Measurements from ENCODE around the gene EIF2D. TPM values are rescaled to one million over a fixed set of nuclear protein-coding genes. Genes with fewer than 3 reads are reported as not detected.

EIF2D gene
- polyA plus RNA-seq, 3 donors, result 16.4 to 31.6 (median 16.8) TPM

- Mint-ChIP-seq H3K27me3 (ENCODE audit: low read depth in 3 of 3) (no peaks in the 10 kb centered on the region), H3K27ac (no peak overlapping the region), H3K4me3 (no peak overlapping the region), H3K4me1 (peaks cover 11% of the 10 kb centered on the region), H3K36me3 (peaks cover 38 to 42% of the 10 kb centered on the region in 2 donors), H3K9me3 (peaks cover 0 to 3% (median 0%) of the 10 kb centered on the region in 7 donors)
- H3K27ac ChIP-seq (ENCODE audit: low read depth in 1 of 2, low read length in 2 of 2), result no peak overlapping the region
- DNase-seq, result no peak
- no peak overlapping the region for H2AFZ ChIP-seq (ENCODE audit: insufficient read depth, low read depth, low read length, poor library complexity, severe bottlenecking)
- H3K27me3 ChIP-seq (ENCODE audit: control insufficient read depth in 2 of 2, insufficient read depth in 2 of 2, low read length in 2 of 2), result no peaks in the 10 kb centered on the region
- no peak overlapping the region for H3K4me2 ChIP-seq (replicated peaks; ENCODE audit: extremely low read depth, low read length, poor library complexity, severe bottlenecking)
- intact Hi-C loops (cut with micrococcal nuclease), result no loop called here
- no peaks in the 10 kb centered on the region for H3K79me2 ChIP-seq (ENCODE audit: insufficient read depth, low read length)
- no peak overlapping the region for H3K9ac ChIP-seq (ENCODE audit: insufficient read depth, low read length, poor library complexity, severe bottlenecking)
- H3K4me1 ChIP-seq (ENCODE audit: control insufficient read depth in 1 of 2, insufficient read depth in 2 of 2, low read length in 2 of 2), result peaks cover 10 to 12% of the 10 kb centered on the region in 2 donors
- H3K4me3 ChIP-seq (replicated peaks in 1 of 3; ENCODE audit: low read depth in 2 of 3, low read length in 3 of 3), result no peak overlapping the region
- no peaks in the 10 kb centered on the region for H4K20me1 ChIP-seq (ENCODE audit: insufficient read depth, low read length)
- TF ChIP-seq CTCF (IDR thresholded peaks at IDR 0.05), result no peak
- H3K9me3 ChIP-seq (replicated peaks in 1 of 2; ENCODE audit: control insufficient read depth in 1 of 2, insufficient read depth in 1 of 2, low read length in 2 of 2), result no peaks in the 10 kb centered on the region
- H3K36me3 ChIP-seq (replicated peaks in 1 of 2; ENCODE audit: control insufficient read depth in 1 of 2, insufficient read depth in 2 of 2, low read length in 2 of 2), result peaks cover 16 to 43% of the 10 kb centered on the region in 2 donors
- WGBS (ENCODE audit: insufficient coverage), result 40% methylated on average over 1 of the region's 4 CpGs
Observed at GRCh38 chr1:206609229-206609991, 2.9 kb downstream of the EIF2D start.

- Mint-ChIP-seq H3K27ac (peak overlapping the region in 1 of 7 donors; percentile 26), H3K9me3 (peaks cover 0 to 3% (median 0%) of the 10 kb centered on the region in 7 donors), H3K4me3 (no peak overlapping the region), H3K4me1 (peaks cover 11% of the 10 kb centered on the region), H3K36me3 (peaks cover 42 to 51% of the 10 kb centered on the region in 2 donors), H3K27me3 (ENCODE audit: low read depth in 3 of 3) (no peaks in the 10 kb centered on the region)
- Histone ChIP-seq H3K27ac (ENCODE audit: low read depth in 1 of 2, low read length in 2 of 2) (no peak overlapping the region), H2AFZ (ENCODE audit: insufficient read depth, low read depth, low read length, poor library complexity, severe bottlenecking) (no peak overlapping the region), H3K4me1 (ENCODE audit: control insufficient read depth in 1 of 2, insufficient read depth in 2 of 2, low read length in 2 of 2) (peaks cover 10 to 12% of the 10 kb centered on the region in 2 donors), H3K9ac (ENCODE audit: insufficient read depth, low read length, poor library complexity, severe bottlenecking) (no peak overlapping the region), H3K79me2 (ENCODE audit: insufficient read depth, low read length) (no peaks in the 10 kb centered on the region), H4K20me1 (ENCODE audit: insufficient read depth, low read length) (no peaks in the 10 kb centered on the region), H3K4me2 (replicated peaks; ENCODE audit: extremely low read depth, low read length, poor library complexity, severe bottlenecking) (no peak overlapping the region), H3K36me3 (replicated peaks in 1 of 2; ENCODE audit: control insufficient read depth in 1 of 2, insufficient read depth in 2 of 2, low read length in 2 of 2) (peaks cover 24 to 53% of the 10 kb centered on the region in 2 donors), H3K4me3 (replicated peaks in 1 of 3; ENCODE audit: low read depth in 2 of 3, low read length in 3 of 3) (no peak overlapping the region), H3K27me3 (ENCODE audit: control insufficient read depth in 2 of 2, insufficient read depth in 2 of 2, low read length in 2 of 2) (no peaks in the 10 kb centered on the region), H3K9me3 (replicated peaks in 1 of 2; ENCODE audit: control insufficient read depth in 1 of 2, insufficient read depth in 1 of 2, low read length in 2 of 2) (no peaks in the 10 kb centered on the region)
- intact Hi-C loops (cut with micrococcal nuclease), result no loop called here
- TF ChIP-seq CTCF (IDR thresholded peaks at IDR 0.05), result peak; percentile 81
- peak; percentile 11 to 41 (median 12) for DNase-seq
- 88% methylated on average over 2 of the region's 7 CpGs for WGBS (ENCODE audit: insufficient coverage)
Observed at GRCh38 chr1:206608108-206608698, 4.1 kb downstream of the EIF2D start.
